IgD-negative memory B cell (primary cell): ENCODE measurements around the gene ESYT2. TPM values are rescaled to one million over a fixed set of nuclear protein-coding genes. Genes with fewer than 3 reads are reported as not detected.
"Not testable (repeated sequence)": the region's sequence is repeated elsewhere in the genome, so short reads cannot be mapped to it uniquely, and the experiment has no call there.

ENCODE experiments used
- H3K27ac Mint-ChIP-seq, 3 donors: one replicate each; pipeline ENCODE4 v1.8.0; 2020 to 2022; ENCODE audit warnings: mild to moderate bottlenecking in 3 of 3, mixed read lengths in 3 of 3, moderate library complexity in 1 of 3
- H3K27me3 Mint-ChIP-seq: one replicate; pipeline ENCODE4 v1.8.0; 2021; ENCODE audit warnings: mixed read lengths
- H3K36me3 Mint-ChIP-seq: one replicate; pipeline ENCODE4 v1.8.0; 2020; ENCODE audit warnings: mild to moderate bottlenecking, mixed read lengths
- H3K4me1 Mint-ChIP-seq, 3 donors: one replicate each; pipeline ENCODE4 v1.8.0; 2020 to 2022; ENCODE audit warnings: mixed read lengths in 3 of 3, mild to moderate bottlenecking in 1 of 3
- H3K4me3 Mint-ChIP-seq, 4 donors: one replicate each; pipeline ENCODE4 v1.8.0; 2020 to 2022; ENCODE audit warnings: mild to moderate bottlenecking in 4 of 4, mixed read lengths in 4 of 4, moderate library complexity in 3 of 4
- H3K9me3 Mint-ChIP-seq, 3 donors: one replicate each; pipeline ENCODE4 v1.8.0; 2020 to 2021; ENCODE audit warnings: mixed read lengths in 3 of 3, mild to moderate bottlenecking in 1 of 3
- polyA plus RNA-seq: library from polyadenylated mRNA; unstranded; fragments of 300-500 nt; fragmentation: Illumina TruSeq; gene quantifications from one replicate; pipeline ENCODE4 v1.2.3, GENCODE V29; 2021

ESYT2 gene
- polyA plus RNA-seq, 1 donor from 2014 or later = 13.2 TPM

DNA sequence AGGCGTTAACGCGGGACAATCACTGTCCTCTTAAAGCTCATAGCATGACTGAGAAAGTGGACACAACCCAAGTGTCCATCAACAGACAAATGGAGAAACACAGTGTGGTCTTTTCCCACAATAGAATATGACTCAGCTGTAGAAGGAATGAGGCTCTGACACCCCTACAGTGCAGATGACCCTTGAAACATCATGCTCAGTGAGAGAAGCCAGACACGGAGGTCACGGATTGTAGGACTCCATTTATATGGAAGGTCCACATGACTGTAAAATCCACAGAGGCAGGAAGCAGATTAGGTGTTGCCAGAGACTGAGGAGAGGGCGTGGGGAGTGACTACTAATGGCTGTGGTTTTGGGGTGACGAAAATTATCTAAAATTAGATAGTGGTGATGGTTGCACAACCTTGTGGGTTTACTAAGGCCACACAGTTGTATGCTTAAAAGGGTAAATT, 118.6 kb downstream of the ESYT2 start:
- Mint-ChIP-seq H3K4me3 (peak overlapping the region in 2 of 4 donors; percentile 0 to 43), H3K36me3 (no peaks in the 10 kb centered on the region), H3K27ac (peak overlapping the region in 1 of 3 donors; percentile 49)

DNA sequence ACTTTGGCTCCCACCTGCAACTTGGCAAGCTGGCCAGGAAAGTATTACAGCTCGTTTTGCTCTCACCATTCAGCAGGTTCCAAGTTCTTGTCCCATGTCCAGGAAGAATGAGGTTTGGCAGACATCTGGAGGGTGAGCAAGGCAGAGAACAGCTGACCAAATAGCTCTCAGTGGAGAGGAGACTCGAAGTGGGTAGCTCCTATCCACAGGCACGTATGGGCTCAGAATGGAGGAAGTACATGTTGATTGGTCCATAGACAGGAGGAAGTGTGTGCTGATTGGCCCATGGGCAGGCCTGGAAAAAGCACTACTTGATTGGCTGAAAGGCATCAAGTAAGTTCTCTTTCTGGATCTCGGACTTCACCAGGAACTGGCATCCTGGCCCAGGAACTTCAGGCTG, 121.7 kb downstream of the ESYT2 start:
- Mint-ChIP-seq H3K4me3 (peak overlapping the region in 1 of 4 donors; percentile 70), H3K27ac (no peak overlapping the region), H3K27me3 (no peaks in the 10 kb centered on the region), H3K9me3 (peaks cover 0 to 5% (median 0%) of the 10 kb centered on the region in 3 donors), H3K36me3 (no peaks in the 10 kb centered on the region), H3K4me1 (peaks cover 11 to 20% (median 15%) of the 10 kb centered on the region in 3 donors)

More for the DNA sequence above, 118.6 kb downstream of the ESYT2 start:
- Mint-ChIP-seq H3K4me1 (peaks cover 6 to 9% (median 8%) of the 10 kb centered on the region in 3 donors), H3K9me3 (peaks cover 0 to 5% (median 0%) of the 10 kb centered on the region in 3 donors), H3K27me3 (no peaks in the 10 kb centered on the region)

DNA sequence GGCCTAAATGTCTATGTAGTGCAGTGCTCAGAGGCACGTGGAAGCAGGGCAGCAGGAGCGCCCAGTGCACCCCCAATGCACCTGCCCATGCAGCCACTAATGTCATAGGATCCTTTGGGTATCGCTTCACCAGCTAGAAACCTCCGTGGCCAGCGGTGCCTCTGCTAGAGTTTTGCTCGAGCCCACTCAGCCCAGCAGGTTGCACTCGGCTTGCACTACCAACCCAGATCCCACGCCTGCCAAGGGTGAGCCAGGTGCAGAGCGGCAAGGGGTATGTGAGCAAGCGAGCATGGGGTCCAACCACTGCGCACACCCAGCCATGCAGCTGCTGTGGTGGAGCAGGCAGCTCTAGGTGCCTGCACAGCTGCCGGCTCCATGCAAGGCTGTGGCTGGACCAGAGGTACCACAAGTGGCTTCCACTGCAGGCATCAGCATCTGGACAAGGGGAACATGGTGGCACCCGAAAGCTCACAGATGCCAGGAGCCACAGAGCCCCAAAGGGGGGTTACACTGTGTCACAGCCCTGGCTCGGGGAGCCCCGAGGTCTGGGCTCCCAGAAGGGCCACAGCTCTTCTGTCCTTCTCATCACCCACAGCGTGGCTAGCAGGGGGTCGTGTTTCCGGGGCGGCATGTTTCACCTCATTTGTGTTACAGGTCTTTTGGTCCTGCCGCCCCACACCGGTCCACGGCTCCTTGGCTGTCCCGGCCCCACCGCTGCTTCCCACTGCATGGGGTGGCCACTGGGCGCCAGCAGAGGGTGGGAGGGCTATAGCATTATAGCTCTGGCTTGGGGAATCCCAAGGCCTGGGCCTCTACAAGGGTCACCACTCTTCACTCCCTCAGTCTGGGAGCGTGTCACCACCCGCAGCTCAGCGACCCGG, 122.4 kb downstream of the ESYT2 start:
- H3K36me3 Mint-ChIP-seq = no peaks in the 10 kb centered on the region
- peaks cover 0 to under 1% (median 0%) of the 10 kb centered on the region in 3 donors for H3K9me3 Mint-ChIP-seq
- no peaks in the 10 kb centered on the region for H3K27me3 Mint-ChIP-seq
- peaks cover 11 to 20% (median 12%) of the 10 kb centered on the region in 3 donors for H3K4me1 Mint-ChIP-seq
- H3K27ac Mint-ChIP-seq = peak overlapping the region in 1 of 3 donors; percentile 10
- H3K4me3 Mint-ChIP-seq = peak overlapping the region in 2 of 4 donors; percentile 71 to 88

DNA sequence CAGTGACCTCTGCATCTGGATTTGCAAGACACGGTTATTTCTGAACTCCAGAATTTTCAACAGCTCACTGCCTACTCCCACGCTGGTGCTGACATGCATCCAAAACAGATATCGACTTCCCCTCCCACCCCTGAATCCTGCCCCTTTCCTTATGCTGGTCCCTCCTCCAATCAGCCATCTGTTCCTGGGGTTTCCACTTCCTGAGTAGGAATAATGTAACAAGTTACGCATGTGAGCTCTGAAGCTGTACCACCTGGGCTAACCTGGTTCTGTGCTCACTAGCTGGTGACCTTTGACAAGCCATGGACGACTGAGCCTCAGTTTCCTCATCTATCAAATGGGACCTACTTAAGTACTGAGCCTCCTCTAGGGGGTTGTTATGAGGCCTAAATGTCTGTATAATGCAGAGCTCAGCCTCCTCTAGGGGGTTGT, 123.0 kb downstream of the ESYT2 start:
- Mint-ChIP-seq H3K4me3 (peak overlapping the region; percentile 32 to 93 (median 88)), H3K36me3 (no peaks in the 10 kb centered on the region), H3K9me3 (no peaks in the 10 kb centered on the region), H3K4me1 (peaks cover 11 to 20% (median 12%) of the 10 kb centered on the region in 3 donors), H3K27ac (peak overlapping the region in 1 of 3 donors; percentile 18), H3K27me3 (no peaks in the 10 kb centered on the region)

DNA sequence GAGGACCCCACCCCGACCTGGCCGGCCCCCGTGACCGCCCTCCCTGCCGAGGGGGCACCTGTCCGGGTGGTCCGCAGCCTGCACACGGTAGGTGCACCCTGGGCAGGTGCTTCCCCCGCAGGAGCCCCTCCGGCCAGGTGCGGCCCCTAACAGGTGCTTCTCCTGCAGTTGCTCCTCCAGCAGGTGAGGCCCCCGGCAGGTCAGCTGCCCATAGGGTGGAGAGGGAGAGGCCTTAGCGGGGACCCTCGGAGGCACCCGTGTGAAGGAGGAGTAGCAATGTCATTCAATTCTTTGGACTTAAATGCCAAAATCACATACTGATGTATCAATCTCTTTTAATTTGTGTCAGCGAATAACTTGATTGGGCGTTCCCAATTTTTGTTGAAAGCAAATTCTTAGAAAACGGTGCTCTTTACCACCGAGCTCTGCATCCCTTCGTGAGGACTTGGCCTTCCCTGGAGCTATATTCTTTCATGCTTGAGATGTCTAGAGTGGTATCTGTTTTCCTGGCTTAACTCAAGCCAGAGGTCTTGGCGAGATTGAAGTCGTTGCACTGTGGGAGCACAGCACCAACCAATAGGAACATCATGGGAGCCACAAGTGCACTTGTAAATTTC, 124.0 kb downstream of the ESYT2 start:
- Mint-ChIP-seq H3K9me3 (no peaks in the 10 kb centered on the region), H3K36me3 (no peaks in the 10 kb centered on the region), H3K4me1 (peaks cover 6 to 16% (median 11%) of the 10 kb centered on the region in 3 donors), H3K27ac (peak overlapping the region in 1 of 3 donors; percentile 52), H3K27me3 (no peaks in the 10 kb centered on the region), H3K4me3 (peak overlapping the region; percentile 84 to 97 (median 88))

DNA sequence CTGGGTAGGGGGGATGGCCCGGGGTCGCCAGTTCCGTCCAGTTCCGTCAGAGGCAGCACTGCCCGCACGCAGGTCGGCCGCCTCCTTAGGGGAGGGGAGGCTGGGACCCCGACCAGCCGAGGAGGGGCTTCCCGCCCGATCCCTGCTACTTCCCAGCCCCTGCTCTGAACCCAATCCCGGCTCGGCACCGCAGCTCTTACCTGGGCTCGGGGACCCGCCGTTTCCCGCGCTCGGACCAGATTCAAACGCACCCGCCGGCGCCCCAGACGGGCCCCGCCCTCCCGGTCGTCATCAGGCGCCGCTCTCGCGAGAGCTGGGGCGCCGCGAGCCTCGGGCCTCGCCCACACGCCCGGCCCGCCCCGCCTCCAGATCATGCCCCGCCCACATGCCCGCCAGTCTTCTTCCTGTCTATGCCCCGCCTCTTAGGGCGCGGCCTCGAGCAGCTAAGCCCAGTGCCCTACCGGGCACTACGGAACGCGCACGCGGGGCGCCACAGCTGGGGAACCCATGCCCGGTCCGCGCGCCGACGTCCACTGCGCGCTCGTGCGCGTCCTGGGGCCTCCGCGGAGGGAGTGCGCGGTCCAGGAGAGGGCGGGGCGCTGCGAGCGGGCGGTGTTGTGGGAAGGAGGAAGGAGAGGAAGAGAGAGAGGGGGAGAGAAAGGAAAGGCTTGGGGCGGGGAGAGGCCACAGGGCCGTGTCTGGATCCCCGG, 124.6 kb downstream of the ESYT2 start, which contains the start of gene NCAPG2:
TSS of gene NCAPG2 (minus strand) at position 281 of the 710 bp plus-strand sequence. CDS start 2,905 bp downstream, outside the sequence.
- Mint-ChIP-seq H3K27me3 (no peaks in the 10 kb centered on the region), H3K36me3 (no peaks in the 10 kb centered on the region), H3K9me3 (no peaks in the 10 kb centered on the region), H3K4me1 (peaks cover 6 to 16% (median 11%) of the 10 kb centered on the region in 3 donors), H3K4me3 (peak within 1 kb of the TSS; percentile 84 to 97 (median 90)), H3K27ac (peak within 1 kb of the TSS in 2 of 3 donors; percentile 60 to 63)

DNA sequence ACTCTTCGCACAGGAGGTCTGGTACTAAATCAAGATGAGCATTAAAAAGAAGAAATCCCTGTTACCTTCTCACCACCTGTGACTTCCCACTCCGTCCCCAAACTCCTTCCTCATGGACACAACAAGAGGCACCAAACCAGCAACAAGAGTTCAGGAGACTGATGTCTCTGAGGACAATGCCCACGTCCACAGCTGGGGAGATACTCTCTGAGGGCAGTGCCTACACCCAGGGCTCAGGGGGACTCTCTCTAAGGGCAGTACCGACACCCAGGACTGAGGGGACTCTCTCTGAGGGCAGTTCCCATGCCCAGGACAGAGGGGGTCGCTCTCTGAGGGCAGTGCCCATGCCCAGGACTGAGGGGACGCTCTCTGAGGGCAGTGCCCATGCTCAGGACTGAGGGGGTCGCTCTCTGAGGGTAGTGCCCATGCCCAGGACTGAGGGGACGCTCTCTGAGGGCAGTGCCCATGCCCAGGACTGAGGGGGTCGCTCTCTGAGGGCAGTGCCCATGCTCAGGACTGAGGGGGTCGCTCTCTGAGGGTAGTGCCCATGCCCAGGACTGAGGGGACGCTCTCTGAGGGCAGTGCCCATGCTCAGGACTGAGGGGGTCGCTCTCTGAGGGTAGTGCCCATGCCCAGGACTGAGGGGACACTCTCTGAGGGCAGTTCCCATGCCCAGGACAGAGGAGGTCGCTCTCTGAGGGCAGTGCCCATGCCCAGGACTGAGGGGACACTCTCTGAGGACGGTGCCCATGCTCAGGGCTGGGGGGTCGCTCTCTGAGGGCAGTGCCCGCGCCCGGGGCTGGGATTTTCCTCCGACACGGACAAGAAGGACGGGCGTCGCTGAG, 125.4 kb downstream of the ESYT2 start:
- not testable (repeated sequence) for H3K27me3 Mint-ChIP-seq, H3K36me3 Mint-ChIP-seq, H3K9me3 Mint-ChIP-seq
- Mint-ChIP-seq H3K4me3 (peak overlapping the region; percentile 78 to 90 (median 86)), H3K4me1 (peaks cover 6 to 16% (median 11%) of the 10 kb centered on the region in 3 donors), H3K27ac (peak overlapping the region in 1 of 3 donors; percentile 60)

DNA sequence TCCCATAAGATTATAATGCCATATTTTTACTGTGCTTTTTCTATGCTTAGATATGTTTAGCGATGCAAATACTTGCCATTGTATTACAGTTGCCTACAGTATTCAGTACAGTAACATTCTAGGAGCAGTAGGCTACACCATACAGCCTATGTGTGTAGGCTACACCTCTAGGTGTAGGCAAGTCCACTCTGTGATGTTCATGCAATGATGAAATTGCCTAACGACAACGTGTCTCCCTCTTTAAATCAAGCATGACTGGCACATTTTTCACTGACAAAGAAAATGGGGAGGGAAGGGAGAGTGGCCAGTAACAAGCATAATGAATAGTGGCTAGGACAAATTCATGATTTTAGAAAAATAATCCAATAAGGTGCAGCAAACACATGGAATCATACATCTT, 126.4 kb downstream of the ESYT2 start:
- Mint-ChIP-seq H3K27me3 (no peaks in the 10 kb centered on the region), H3K4me1 (peaks cover 6 to 16% (median 11%) of the 10 kb centered on the region in 3 donors), H3K27ac (peak overlapping the region in 1 of 3 donors; percentile 55)

DNA sequence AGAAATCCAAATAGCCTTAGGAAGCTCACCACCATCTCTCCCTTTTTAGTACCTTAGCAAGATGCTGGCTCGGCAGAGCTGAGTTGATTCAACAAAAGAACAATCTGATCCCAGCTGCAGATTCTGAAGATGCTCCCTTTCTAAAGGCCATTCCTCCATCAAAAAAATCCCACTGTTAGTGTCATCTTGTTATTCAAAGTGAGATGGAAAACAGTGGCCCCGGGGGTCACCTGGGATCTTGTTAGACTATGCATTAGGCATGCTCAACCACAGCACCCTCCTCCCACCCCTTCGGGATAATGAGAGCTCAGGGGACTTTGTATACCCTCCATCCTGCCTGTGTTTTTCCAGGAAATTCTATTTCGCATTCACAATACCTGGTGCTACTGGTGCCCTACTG, 127.1 kb downstream of the ESYT2 start:
- Mint-ChIP-seq H3K27me3 (no peaks in the 10 kb centered on the region), H3K4me1 (peaks cover 6 to 16% (median 11%) of the 10 kb centered on the region in 3 donors), H3K9me3 (no peaks in the 10 kb centered on the region), H3K4me3 (peak overlapping the region in 1 of 4 donors; percentile 90), H3K27ac (no peak overlapping the region), H3K36me3 (peaks cover 2% of the 10 kb centered on the region)

More for the DNA sequence above, 126.4 kb downstream of the ESYT2 start:
- peak overlapping the region in 3 of 4 donors; percentile 3 to 90 (median 28) for H3K4me3 Mint-ChIP-seq
- H3K9me3 Mint-ChIP-seq = no peaks in the 10 kb centered on the region
- H3K36me3 Mint-ChIP-seq = no peaks in the 10 kb centered on the region

DNA sequence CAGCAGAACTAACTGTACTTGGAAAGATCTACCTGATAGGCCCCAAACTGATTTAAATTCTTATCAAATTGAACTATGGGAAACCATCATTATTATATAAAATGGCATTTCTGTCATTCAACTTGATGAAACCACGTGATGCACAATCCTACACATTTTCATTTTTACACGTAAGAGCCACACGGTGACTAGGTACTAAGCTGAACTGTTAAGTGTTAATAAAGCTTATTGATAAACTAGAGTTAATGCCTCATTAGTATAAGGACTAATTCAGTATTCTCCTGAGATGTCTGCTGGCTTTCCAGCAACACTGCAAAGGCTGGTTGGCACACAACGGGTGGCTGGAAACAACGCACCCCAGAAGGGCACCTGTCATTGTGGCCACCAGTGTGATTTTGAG, 129.3 kb downstream of the ESYT2 start:
- peaks cover 2% of the 10 kb centered on the region for H3K36me3 Mint-ChIP-seq
- no peak overlapping the region for H3K27ac Mint-ChIP-seq
- H3K4me3 Mint-ChIP-seq = no peak overlapping the region
- H3K4me1 Mint-ChIP-seq = peaks cover 0 to 15% (median 6%) of the 10 kb centered on the region in 3 donors
- no peaks in the 10 kb centered on the region for H3K27me3 Mint-ChIP-seq
- no peaks in the 10 kb centered on the region for H3K9me3 Mint-ChIP-seq

DNA sequence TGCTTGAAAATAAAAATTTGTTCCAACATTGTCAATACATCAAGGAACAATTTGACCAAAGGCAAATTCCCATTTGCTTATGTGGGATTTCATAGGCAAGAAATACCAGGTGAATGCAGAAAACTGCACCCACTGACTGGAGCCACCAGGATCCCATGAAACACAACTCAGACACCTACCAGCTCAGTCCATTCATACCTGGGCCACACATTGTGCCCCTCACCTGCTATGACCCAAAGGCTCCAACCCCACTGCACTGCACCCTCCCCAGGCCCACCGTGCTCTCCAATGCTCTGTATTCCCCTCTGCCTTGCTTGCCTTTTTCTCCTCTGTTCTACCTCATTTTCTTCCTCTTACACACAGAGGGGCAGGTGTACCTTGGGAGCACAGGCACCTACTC, 130.0 kb downstream of the ESYT2 start:
- Mint-ChIP-seq H3K27me3 (no peaks in the 10 kb centered on the region), H3K36me3 (peaks cover 2% of the 10 kb centered on the region), H3K4me3 (no peak overlapping the region), H3K27ac (no peak overlapping the region), H3K4me1 (peaks cover 0 to 15% (median 6%) of the 10 kb centered on the region in 3 donors), H3K9me3 (no peaks in the 10 kb centered on the region)

DNA sequence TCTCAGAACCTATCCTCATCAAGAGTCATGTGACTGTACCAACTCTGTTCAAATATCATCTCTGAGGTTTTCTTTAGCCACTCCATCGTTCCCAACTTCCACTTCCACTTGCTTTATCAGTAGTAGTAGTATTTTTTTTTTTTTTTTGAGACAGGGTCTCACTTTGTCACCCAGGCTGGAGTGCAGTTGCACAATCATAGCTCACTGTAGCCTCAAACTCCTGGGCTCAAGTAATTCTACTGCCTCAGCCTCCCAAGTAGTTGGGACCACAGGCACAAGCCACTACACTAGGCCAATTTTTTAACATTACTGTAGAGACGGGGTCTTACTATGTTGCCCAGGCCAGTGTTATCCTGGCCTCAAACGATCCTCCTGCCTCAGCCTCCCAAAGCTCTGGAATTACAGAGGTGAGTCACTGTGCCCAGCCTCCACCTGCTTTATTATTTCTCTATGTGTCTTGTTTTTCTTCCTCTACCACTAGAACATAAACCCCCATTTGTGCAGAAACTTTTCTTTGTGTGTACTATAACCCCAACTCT, 130.6 kb downstream of the ESYT2 start:
- Mint-ChIP-seq H3K9me3 (no peaks in the 10 kb centered on the region), H3K27ac (no peak overlapping the region), H3K4me3 (no peak overlapping the region), H3K4me1 (peaks cover 0 to 15% (median 6%) of the 10 kb centered on the region in 3 donors), H3K27me3 (no peaks in the 10 kb centered on the region), H3K36me3 (peaks cover 2% of the 10 kb centered on the region)

DNA sequence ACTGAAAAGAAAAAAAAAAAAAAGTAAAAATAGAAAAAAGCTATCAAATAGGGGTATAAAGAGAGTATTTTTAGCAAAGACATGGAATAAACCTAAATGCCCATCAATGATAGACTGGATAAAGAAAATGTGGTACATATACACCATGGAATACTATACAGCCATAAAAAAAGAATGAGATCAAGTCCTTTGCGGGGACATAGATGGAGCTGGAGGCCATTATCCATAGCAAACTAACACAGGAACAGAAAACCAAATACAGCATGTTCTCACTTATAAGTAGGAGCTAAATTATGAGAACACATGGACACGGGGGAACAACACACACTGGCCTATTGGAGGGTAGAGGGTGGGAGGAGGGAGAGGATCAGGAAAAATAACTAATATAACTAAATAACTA, 131.7 kb downstream of the ESYT2 start:
- not testable (repeated sequence) for H3K4me1 Mint-ChIP-seq, H3K9me3 Mint-ChIP-seq, H3K27ac Mint-ChIP-seq, H3K4me3 Mint-ChIP-seq, H3K36me3 Mint-ChIP-seq, H3K27me3 Mint-ChIP-seq
